ENCODE data around the gene TMEM109. TPM values are rescaled to one million over a fixed set of nuclear protein-coding genes. Genes with fewer than 3 reads are reported as not detected.

Gene TMEM109
- total RNA-seq, 1 donor from 2014 or later: 72.8 TPM

- Mint-ChIP-seq H3K4me1 (ENCODE audit: low read depth, unreplicated experiment) (peaks cover 18% of the 10 kb centered on the region), H3K27me3 (ENCODE audit: low read depth, unreplicated experiment) (no peaks in the 10 kb centered on the region), H3K27ac (ENCODE audit: unreplicated experiment) (no peak overlapping the region), H3K4me3 (ENCODE audit: unreplicated experiment) (no peak overlapping the region), H3K9me3 (ENCODE audit: unreplicated experiment) (peaks cover 1% of the 10 kb centered on the region), H3K36me3 (ENCODE audit: low read depth, unreplicated experiment) (peaks cover 24% of the 10 kb centered on the region)
- H3K79me2 ChIP-seq (ENCODE audit: insufficient read depth, low read length): peaks cover 26% of the 10 kb centered on the region
- H3K36me3 ChIP-seq (ENCODE audit: insufficient read depth, low read length): peaks cover 15% of the 10 kb centered on the region
- no peak for DNase-seq (ENCODE audit: low read depth)
- peaks cover 44% of the 10 kb centered on the region for H4K20me1 ChIP-seq (ENCODE audit: insufficient read depth, low read length)
- no peaks in the 10 kb centered on the region for H3K9me3 ChIP-seq (ENCODE audit: insufficient read depth, low read depth, low read length)
- no peak for TF ChIP-seq EZH2 (IDR thresholded peaks at IDR 0.05; ENCODE audit: insufficient read depth, low read length)
- TF ChIP-seq, protein P1, sequence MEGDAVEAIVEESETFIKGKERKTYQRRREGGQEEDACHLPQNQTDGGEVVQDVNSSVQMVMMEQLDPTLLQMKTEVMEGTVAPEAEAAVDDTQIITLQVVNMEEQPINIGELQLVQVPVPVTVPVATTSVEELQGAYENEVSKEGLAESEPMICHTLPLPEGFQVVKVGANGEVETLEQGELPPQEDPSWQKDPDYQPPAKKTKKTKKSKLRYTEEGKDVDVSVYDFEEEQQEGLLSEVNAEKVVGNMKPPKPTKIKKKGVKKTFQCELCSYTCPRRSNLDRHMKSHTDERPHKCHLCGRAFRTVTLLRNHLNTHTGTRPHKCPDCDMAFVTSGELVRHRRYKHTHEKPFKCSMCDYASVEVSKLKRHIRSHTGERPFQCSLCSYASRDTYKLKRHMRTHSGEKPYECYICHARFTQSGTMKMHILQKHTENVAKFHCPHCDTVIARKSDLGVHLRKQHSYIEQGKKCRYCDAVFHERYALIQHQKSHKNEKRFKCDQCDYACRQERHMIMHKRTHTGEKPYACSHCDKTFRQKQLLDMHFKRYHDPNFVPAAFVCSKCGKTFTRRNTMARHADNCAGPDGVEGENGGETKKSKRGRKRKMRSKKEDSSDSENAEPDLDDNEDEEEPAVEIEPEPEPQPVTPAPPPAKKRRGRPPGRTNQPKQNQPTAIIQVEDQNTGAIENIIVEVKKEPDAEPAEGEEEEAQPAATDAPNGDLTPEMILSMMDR (IDR thresholded peaks at IDR 0.05; ENCODE audit: insufficient read depth, low read depth, low read length): no peak
- no peaks in the 10 kb centered on the region for H3K27me3 ChIP-seq (ENCODE audit: insufficient read depth, low read length)
- H2AFZ ChIP-seq (ENCODE audit: low read depth, low read length): no peak overlapping the region
- H3K4me1 ChIP-seq (ENCODE audit: insufficient read depth, low read length): peaks cover 32% of the 10 kb centered on the region
- no peak overlapping the region for H3K27ac ChIP-seq (ENCODE audit: low read depth, low read length)
- H3K9ac ChIP-seq (ENCODE audit: low read length): no peak overlapping the region
- no peak for FAIRE-seq
- no peak overlapping the region for H3K4me2 ChIP-seq (ENCODE audit: low read length)
- no peak overlapping the region for H3K4me3 ChIP-seq (ENCODE audit: insufficient read depth, low read depth, low read length)
Observed at GRCh38 chr11:60922906-60923305, 8.9 kb downstream of the TMEM109 start.

DNA sequence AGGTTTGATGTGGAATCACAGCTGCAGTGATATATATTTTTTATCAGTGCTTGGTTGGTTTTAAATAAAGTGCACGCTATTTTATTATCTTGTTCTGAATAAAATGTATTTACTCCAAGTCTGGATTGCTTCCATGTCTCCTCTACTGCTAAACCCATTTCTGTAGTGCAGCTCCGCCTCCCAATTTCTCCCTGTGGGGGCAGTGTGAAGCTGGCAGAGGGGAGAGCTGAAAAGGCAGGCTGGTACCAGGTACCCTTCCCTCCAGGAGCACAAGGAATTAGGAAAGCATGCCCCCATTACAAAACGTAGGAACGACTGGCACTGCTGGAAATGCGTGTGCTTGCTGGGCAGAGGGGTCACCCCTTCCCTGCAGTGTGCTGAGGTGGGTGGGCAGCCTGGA lies 9.4 kb downstream of the TMEM109 start:
- peaks cover 22% of the 10 kb centered on the region for H3K79me2 ChIP-seq (ENCODE audit: insufficient read depth, low read length)
- Mint-ChIP-seq H3K4me1 (ENCODE audit: low read depth, unreplicated experiment) (peaks cover 18% of the 10 kb centered on the region), H3K9me3 (ENCODE audit: unreplicated experiment) (peaks cover 1% of the 10 kb centered on the region), H3K36me3 (ENCODE audit: low read depth, unreplicated experiment) (peaks cover 24% of the 10 kb centered on the region), H3K27me3 (ENCODE audit: low read depth, unreplicated experiment) (no peaks in the 10 kb centered on the region), H3K4me3 (ENCODE audit: unreplicated experiment) (peak overlapping the region; percentile 57), H3K27ac (ENCODE audit: unreplicated experiment) (no peak overlapping the region)
- peaks cover 15% of the 10 kb centered on the region for H3K36me3 ChIP-seq (ENCODE audit: insufficient read depth, low read length)
- no peaks in the 10 kb centered on the region for H3K27me3 ChIP-seq (ENCODE audit: insufficient read depth, low read length)
- H3K27ac ChIP-seq (ENCODE audit: low read depth, low read length): no peak overlapping the region
- no peak overlapping the region for H2AFZ ChIP-seq (ENCODE audit: low read depth, low read length)
- H3K4me1 ChIP-seq (ENCODE audit: insufficient read depth, low read length): peaks cover 32% of the 10 kb centered on the region
- TF ChIP-seq EZH2 (IDR thresholded peaks at IDR 0.05; ENCODE audit: insufficient read depth, low read length): no peak
- TF ChIP-seq, protein P1 (IDR thresholded peaks at IDR 0.05; ENCODE audit: insufficient read depth, low read depth, low read length): no peak
- H3K9me3 ChIP-seq (ENCODE audit: insufficient read depth, low read depth, low read length): no peaks in the 10 kb centered on the region
- H3K4me3 ChIP-seq (ENCODE audit: insufficient read depth, low read depth, low read length): no peak overlapping the region
- H3K9ac ChIP-seq (ENCODE audit: low read length): no peak overlapping the region
- H4K20me1 ChIP-seq (ENCODE audit: insufficient read depth, low read length): peaks cover 42% of the 10 kb centered on the region
- FAIRE-seq (no peak), DNase-seq (ENCODE audit: low read depth) (no peak)
- H3K4me2 ChIP-seq (ENCODE audit: low read length): no peak overlapping the region

GRCh38 chr11:60923800-60924109 lies 9.8 kb downstream of the TMEM109 start:
- H4K20me1 ChIP-seq (ENCODE audit: insufficient read depth, low read length): peaks cover 38% of the 10 kb centered on the region
- H3K4me1 ChIP-seq (ENCODE audit: insufficient read depth, low read length): peaks cover 29% of the 10 kb centered on the region
- H3K27ac ChIP-seq (ENCODE audit: low read depth, low read length): no peak overlapping the region
- peaks cover 18% of the 10 kb centered on the region for H3K4me1 Mint-ChIP-seq (ENCODE audit: low read depth, unreplicated experiment)
- peak overlapping the region; percentile 83 for H3K9ac ChIP-seq (ENCODE audit: low read length)
- FAIRE-seq: no peak
- H3K27ac Mint-ChIP-seq (ENCODE audit: unreplicated experiment): no peak overlapping the region
- H3K9me3 Mint-ChIP-seq (ENCODE audit: unreplicated experiment): peaks cover 1% of the 10 kb centered on the region
- DNase-seq (ENCODE audit: low read depth): no peak
- H2AFZ ChIP-seq (ENCODE audit: low read depth, low read length): peak overlapping the region; percentile 57
- peak overlapping the region; percentile 75 for H3K4me3 Mint-ChIP-seq (ENCODE audit: unreplicated experiment)
- peaks cover 24% of the 10 kb centered on the region for H3K36me3 Mint-ChIP-seq (ENCODE audit: low read depth, unreplicated experiment)
- peaks cover 15% of the 10 kb centered on the region for H3K36me3 ChIP-seq (ENCODE audit: insufficient read depth, low read length)
- no peaks in the 10 kb centered on the region for H3K27me3 Mint-ChIP-seq (ENCODE audit: low read depth, unreplicated experiment)
- peak overlapping the region; percentile 67 for H3K4me3 ChIP-seq (ENCODE audit: insufficient read depth, low read depth, low read length)
- TF ChIP-seq, protein P1 (IDR thresholded peaks at IDR 0.05; ENCODE audit: insufficient read depth, low read depth, low read length): no peak
- TF ChIP-seq EZH2 (IDR thresholded peaks at IDR 0.05; ENCODE audit: insufficient read depth, low read length): no peak
- H3K27me3 ChIP-seq (ENCODE audit: insufficient read depth, low read length): no peaks in the 10 kb centered on the region
- H3K4me2 ChIP-seq (ENCODE audit: low read length): peak overlapping the region; percentile 95
- peaks cover 18% of the 10 kb centered on the region for H3K79me2 ChIP-seq (ENCODE audit: insufficient read depth, low read length)
- no peaks in the 10 kb centered on the region for H3K9me3 ChIP-seq (ENCODE audit: insufficient read depth, low read depth, low read length)

Measured in astrocyte (in vitro differentiated cells and primary cell).